Stimulated activated CD4-positive, alpha-beta T cell treated with anti-CD3 and anti-CD28 coated beads, Interleukin-4, amount 100 ng/mL, for 4 hours (primary cell): ENCODE measurements around the gene DSE.

Experiments
- DNase-seq, 2 experiments: peaks; one replicate each; pipeline ENCODE4 v3.0.0-alpha.2; 2020

The DSE gene

DNA sequence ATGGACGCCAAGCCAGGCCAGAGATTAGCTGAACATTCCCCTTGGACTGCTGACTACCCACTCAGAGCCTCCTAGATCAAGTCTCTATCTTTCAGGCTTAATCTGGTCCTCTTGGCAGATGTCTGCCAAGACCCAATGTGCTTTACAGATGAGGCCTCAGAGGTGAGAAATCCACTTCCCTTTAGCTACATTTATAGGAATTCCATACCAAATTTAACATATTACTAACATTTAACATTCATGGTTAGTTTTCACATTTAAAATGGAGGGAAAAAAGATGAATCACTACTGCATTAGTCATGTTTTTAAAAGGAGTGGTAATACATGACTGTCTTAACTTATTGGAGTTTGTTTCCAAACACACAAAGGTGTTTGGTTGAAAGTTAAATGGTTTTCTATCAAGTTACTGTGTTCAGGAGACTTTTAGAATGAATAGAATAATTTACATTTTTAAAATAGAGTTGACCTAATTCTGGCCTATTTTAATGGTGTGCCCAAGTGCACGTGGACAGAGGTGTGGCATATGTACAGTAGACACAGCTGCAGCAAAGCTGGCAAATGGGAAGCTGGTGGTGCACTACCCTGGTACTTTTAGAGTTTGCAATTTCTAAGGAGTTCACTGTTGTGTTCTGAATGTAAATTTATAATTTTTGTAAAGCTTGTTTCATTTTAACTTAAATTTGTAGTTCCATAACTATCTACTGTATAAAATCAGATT lies 48.5 kb downstream of the DSE start:
- DNase-seq: no peak

- no peak for DNase-seq
Measured at GRCh38 chr6:116420341-116420740, 49.6 kb downstream of the DSE start.

DNA sequence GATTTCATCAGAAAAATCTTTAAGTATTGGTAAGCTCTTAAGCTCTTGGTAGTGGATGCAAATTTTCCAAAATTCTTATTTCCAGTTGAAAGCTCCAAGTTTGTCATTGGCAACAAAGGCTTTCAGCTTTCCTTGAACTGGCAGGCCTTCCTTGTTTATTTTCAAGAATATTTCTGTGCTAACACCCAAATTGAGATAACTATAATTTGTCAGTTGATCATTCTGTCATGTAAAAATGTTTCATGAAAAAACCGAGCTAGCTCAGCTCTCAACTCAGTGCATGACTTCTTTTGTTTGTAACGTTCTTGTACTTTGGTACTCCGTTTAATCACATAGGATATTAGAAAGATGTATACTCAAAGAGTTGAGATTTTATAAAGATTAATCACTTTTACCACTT lies 51.5 kb downstream of the DSE start:
- DNase-seq: no peak

- DNase-seq: no peak
Measured at GRCh38 chr6:116424001-116424400, 53.3 kb downstream of the DSE start.

GRCh38 chr6:116426551-116426950 lies 55.8 kb downstream of the DSE start:
- DNase-seq: no peak

DNA sequence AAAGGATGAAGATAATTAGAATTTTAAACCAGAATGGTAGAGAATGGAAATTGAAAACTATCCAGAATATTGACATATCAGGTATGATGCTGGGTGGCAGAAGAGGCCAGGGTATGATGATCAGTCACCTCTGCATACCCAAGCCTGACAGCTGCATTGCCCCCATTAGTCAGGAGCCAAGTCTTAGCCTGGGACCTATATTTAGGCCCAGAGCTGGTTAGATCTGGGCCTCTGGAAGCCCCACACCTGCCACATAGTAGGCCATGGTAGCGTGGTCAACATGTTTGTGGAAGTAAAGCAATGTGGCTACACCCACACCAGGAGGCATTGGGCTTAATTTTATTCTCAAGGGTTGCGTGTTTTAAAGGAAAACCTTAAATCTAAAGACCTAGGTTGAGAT lies 58.4 kb downstream of the DSE start:
- no peak for DNase-seq

DNA sequence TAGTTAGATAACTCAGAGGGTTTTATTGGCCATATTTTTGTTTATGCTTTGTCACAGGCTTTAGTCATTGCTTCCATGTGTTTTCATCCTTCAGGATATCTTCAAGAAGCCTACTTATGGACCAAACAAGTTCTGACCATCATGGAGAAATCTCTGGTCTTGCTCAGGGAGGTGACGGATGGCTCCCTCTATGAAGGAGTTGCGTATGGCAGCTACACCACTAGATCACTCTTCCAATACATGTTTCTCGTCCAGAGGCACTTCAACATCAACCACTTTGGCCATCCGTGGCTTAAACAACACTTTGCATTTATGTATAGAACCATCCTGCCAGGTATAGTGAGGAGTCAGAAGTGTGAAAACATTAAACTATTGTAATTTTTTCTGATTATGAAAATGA lies 60.1 kb downstream of the DSE start:
- no peak for DNase-seq

DNA sequence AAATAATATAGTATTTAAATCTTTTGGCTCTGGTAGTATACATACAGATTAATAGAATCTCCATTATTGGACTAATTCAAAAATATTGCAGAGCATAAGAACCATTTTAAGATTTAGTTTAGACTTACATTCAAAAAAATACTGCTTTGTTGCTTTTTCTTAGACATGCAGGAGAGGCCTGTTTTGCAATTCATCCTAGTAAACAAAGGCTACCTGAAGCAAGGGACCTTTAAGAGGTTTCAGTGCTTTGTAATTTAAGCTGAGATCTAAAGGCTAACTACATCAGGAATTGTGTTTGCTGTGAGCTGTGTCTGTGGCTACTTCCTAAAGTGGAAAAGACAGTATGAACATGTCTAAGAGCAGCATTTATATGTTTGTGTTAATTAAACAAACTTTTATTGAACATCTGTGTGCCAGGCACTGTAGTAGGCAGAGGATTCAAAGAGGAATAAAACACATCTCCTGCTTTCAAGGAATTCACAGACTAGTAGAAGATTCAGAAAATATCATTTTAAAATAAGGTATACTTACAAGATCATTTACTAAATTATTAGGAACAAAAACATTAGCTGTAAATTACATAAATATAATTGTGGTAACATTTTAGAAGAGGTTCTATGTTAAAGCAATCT lies 61.3 kb downstream of the DSE start:
- DNase-seq: no peak

- no peak for DNase-seq
Measured at GRCh38 chr6:116433206-116433712, 62.5 kb downstream of the DSE start.

GRCh38 chr6:116434056-116434725 lies 63.4 kb downstream of the DSE start:
- no peak for DNase-seq

- no peak for DNase-seq
Measured at GRCh38 chr6:116436586-116436985, 65.8 kb downstream of the DSE start.

- no peak for DNase-seq
Measured at GRCh38 chr6:116437656-116438055, 66.9 kb downstream of the DSE start.

DNA sequence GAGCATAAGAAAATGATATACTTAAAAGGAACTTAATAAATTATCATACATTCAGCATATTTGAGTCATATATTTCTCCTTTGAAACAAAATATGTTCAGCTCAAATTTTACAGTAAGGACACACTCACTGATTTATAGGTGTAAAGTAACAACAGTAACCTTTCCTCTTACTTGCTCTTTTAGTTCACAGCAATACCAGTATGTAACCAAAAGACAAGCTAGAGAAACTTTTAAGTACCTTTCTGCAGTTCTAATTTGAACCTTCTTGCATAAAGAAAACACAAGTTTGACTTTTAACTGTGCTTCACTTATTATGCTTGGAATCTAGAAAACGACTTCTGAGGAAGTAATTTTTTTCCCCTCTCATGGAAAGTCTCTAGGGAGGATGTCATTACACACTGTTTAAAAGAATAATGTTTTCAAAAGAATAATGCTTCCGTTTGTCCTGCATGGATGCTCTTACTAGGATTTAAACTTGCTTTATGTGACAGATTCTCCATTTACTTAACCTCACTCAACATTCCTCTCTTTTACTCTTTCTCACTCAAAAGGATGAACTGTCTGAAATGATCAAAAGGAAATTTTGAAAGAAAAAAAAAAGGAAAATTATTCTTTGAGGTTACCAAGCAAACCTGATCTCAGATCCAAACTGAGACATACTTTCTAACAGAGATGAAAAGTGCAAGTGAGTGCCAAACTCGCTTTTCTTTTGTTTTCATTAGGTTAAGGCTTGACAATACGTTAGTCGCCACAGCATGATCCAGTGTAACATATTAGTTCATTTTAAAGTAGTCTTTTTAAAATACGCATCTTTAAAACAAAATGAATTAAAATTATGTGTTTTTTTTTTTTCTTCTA lies 68.1 kb downstream of the DSE start:
- DNase-seq: no peak

GRCh38 chr6:116439522-116440051 lies 68.8 kb downstream of the DSE start:
- no peak for DNase-seq

- DNase-seq: no peak
Measured at GRCh38 chr6:116443105-116443504, 72.4 kb downstream of the DSE start.

GRCh38 chr6:116444092-116444491 lies 73.3 kb downstream of the DSE start:
- no peak for DNase-seq

DNA sequence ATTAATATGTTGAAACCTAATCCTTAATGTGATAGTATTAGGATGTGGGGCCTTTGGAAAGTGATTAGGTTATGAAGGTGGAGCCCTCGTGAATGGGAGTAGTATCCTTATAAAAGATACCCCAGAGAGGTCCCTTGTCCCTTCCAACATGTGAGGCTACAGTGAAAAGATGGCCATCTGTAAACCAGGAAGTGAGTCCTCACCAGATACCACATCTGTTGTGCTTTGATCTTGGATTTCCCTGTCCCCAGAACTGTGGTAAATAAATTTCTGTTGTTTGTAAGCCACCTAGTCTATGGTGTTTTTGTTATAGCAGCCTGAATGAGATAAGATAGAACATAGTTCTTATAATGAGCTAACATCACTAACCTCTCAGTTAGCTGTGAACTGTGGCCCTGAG lies 73.8 kb downstream of the DSE start:
- no peak for DNase-seq

DNA sequence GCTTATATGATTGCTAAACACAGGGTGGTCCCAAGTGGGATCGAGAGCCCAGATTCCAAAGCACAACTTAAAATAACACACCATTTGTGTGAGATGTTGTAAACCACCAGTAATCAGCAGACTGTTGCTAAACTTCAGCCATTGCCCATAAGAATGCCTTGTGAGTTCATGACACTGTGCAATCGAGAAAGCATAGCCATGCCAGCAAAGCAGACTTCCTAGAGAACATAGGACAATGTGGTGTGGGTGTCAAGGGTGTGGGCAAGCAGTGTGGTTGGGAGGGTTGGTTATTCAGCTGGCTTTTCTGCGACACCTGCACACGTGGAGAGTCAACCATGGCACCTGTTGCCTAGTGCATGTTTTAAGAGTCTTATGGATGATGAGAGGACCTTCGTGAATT lies 74.4 kb downstream of the DSE start:
- DNase-seq: no peak

- DNase-seq: no peak
Measured at GRCh38 chr6:116446399-116446798, 75.7 kb downstream of the DSE start.

GRCh38 chr6:116447052-116447451 lies 76.3 kb downstream of the DSE start:
- no peak for DNase-seq

GRCh38 chr6:116447496-116448011 lies 76.8 kb downstream of the DSE start:
- DNase-seq: no peak

GRCh38 chr6:116449565-116449964 lies 78.8 kb downstream of the DSE start:
- no peak for DNase-seq
